LNCaP clone FGC (cell line): ENCODE data around the gene ATL3.
A peak's percentile ranks its signal among the peaks of the same experiment; 100 is the strongest.
"Not testable (repeated sequence)": the region's sequence is repeated elsewhere in the genome, so short reads cannot be mapped to it uniquely, and the experiment has no call there.

ENCODE experiments used
- DNase-seq: peaks from one replicate; pipeline ENCODE4 v3.0.0-alpha.2; 2011; ENCODE audit warnings: low read depth
- H3K4me3 ChIP-seq: 2 replicates; pipeline ENCODE4 v1.5.1; 2011; ENCODE audit warnings: mild to moderate bottlenecking, low read depth, low read length, control low read depth
- TF ChIP-seq, protein P1 (sequence below): IDR thresholded peaks from 2 replicates; pipeline ENCODE4 v1.5.1; 2012; ENCODE audit warnings: mild to moderate bottlenecking; ENCODE audit not compliant: control insufficient read depth, insufficient read depth; ENCODE audit errors: extremely low read depth

ATL3 gene

DNA sequence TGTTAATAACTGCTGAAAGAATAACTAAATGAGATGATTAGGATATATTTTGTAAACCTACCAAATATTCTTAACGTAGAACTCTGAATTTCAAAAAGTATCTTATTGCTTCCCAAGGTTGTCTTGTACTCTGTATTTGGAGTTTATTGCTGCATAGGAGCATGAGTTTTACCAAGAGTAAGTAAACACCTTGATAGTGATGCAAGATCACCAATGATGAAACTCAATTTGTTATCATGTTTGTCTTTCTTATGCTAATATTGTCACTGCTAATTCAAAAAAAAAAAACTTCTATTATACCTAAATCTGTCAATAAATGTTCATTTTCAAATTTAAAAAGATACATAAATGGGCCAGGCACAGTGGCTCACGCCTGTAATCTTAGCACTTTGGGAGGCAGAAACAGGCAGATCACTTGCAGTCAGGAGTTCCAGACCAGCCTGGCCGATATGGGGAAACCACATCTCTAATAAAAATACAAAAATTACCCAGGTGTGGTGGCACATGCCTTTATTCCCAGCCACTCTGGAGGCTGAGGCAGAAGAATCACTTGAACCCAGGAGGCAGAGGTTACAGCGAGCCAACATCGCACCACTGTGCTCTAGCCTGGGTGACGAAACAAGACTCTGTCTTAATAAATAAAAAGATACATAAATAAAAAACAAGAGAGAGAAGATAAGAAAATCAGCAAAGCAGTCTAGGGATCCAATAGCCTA is 84.6 kb downstream of the ATL3 start:
- TF ChIP-seq, protein P1, sequence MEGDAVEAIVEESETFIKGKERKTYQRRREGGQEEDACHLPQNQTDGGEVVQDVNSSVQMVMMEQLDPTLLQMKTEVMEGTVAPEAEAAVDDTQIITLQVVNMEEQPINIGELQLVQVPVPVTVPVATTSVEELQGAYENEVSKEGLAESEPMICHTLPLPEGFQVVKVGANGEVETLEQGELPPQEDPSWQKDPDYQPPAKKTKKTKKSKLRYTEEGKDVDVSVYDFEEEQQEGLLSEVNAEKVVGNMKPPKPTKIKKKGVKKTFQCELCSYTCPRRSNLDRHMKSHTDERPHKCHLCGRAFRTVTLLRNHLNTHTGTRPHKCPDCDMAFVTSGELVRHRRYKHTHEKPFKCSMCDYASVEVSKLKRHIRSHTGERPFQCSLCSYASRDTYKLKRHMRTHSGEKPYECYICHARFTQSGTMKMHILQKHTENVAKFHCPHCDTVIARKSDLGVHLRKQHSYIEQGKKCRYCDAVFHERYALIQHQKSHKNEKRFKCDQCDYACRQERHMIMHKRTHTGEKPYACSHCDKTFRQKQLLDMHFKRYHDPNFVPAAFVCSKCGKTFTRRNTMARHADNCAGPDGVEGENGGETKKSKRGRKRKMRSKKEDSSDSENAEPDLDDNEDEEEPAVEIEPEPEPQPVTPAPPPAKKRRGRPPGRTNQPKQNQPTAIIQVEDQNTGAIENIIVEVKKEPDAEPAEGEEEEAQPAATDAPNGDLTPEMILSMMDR: no peak
- no peak overlapping the region for H3K4me3 ChIP-seq
- peak; percentile 45 for DNase-seq

DNA sequence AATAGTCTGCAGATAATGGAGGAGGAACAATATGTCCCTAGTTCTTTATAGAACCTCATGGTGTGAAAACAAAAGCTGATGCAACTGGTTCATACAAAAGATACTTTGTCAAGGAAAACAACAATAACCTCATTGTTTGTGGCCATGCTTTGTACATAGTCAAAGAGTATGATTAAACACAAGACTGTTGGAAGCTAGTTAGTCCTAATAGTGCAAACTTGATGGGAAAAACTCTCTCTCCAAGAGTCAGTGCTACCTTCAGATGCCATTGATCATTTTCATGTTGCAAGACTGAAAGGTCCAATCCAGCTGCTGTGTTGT is 87.9 kb downstream of the ATL3 start:
- TF ChIP-seq, protein P1: no peak

DNA sequence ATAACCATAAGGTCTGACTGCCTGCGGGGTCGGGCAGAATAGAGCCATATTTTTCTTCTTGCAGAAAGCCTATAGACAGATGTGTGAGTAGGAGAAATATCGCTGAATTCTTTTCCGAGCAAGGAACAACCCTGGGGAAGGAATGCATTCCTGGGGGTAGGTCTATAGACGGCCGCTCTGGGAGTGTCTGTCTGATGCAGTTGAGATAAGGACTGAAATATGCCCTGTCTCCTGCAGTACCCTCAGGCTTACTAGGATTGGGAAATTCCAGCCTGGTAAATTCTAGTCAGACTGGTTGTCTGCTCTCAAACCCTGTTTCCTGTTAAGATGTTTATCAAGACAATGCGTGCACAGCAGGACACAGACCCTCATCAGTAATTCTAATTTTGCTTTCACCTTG is 90.0 kb downstream of the ATL3 start:
- H3K4me3 ChIP-seq, DNase-seq: not testable (repeated sequence)

More for the DNA sequence above, 87.9 kb downstream of the ATL3 start:
- no peak overlapping the region for H3K4me3 ChIP-seq
- no peak for DNase-seq

DNA sequence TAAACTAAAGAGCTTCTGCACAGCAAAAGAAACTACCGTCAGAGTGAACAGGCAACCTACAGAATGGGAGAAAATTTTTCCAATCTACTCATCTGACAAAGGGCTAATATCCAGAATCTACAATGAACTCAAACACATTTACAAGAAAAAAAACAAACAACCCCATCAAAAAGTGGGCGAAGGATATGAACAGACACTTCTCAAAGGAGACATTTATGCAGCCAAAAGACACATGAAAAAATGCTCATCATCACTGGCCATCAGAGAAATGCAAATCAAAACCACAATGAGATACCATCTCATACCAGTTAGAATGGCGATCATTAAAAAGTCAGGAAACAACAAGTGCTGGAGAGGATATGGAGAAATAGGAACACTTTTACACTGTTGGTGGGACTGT is 92.3 kb downstream of the ATL3 start:
- not testable (repeated sequence) for DNase-seq, H3K4me3 ChIP-seq

DNA sequence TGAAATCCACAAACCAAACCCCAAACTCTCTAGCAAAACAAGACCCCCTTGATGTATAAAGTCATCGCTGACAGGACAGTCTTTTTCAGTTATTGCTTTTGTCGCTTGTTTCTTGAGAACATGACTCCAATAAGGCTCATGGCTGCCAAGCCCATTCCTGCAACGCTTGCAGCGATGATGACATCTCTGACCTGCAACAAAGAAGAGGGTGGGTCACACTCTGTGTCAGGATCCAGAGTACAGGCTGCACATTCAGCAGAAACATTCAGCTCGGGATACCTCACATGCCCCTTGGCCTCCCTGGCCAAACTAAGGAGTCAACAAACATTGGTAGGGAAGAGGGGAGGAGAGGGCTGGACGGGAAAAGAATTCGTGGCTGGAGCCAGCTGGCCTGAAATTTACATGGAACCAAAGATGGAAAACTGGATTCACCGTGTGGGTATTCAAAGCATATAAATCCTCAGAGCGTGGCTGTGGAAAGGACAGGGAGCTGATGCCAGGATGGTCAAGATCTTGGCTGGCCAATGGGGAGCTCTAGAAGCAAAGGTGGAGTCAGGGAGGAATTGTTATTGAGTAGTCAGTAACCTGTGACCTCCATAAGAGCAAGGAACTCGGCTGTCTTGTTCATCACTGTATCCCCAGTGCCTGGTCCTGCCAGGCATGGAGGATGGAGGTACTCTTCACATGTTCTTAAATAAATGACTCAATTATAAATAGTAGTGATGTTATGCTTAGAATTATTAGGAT is 96.1 kb downstream of the ATL3 start:
- DNase-seq: no peak
- H3K4me3 ChIP-seq: no peak overlapping the region
- TF ChIP-seq, protein P1: no peak
